ENCODE results near the gene SPAG17. TPM values are rescaled to one million over a fixed set of nuclear protein-coding genes. Genes with fewer than 3 reads are reported as not detected.

The SPAG17 gene
- total and polyA plus RNA-seq, 4 donors: 11.7 to 35.5 (median 15.0) TPM

GRCh38 chr1:118184739-118185083, 317 bp downstream of the SPAG17 start:
- H3K27me3 ChIP-seq (ENCODE audit: control insufficient read depth, insufficient read depth, low read length): no peaks in the 10 kb centered on the region
- H3K4me1 ChIP-seq (ENCODE audit: control insufficient read depth, insufficient read depth, low read length): peaks cover 8% of the 10 kb centered on the region
- no peak for DNase-seq (ENCODE audit: low read depth in 4 of 6, low spot score in 6 of 6)
- H3K9me3 ChIP-seq (ENCODE audit: control insufficient read depth, insufficient read depth, low read length): no peaks in the 10 kb centered on the region
- H3K27ac ChIP-seq (ENCODE audit: low read depth, low read length): peak overlapping the region; percentile 77
- no peaks in the 10 kb centered on the region for H3K36me3 ChIP-seq (ENCODE audit: control insufficient read depth, insufficient read depth, low read length)
- peak overlapping the region; percentile 58 for H3K4me3 ChIP-seq (ENCODE audit: low read depth, low read length)
- 40% methylated on average over 9 of the region's 11 CpGs for WGBS (ENCODE audit: insufficient coverage)

- Histone ChIP-seq H3K27me3 (ENCODE audit: control insufficient read depth, insufficient read depth, low read length) (no peaks in the 10 kb centered on the region), H3K27ac (ENCODE audit: low read depth, low read length) (no peak overlapping the region), H3K4me1 (ENCODE audit: control insufficient read depth, insufficient read depth, low read length) (peaks cover 8% of the 10 kb centered on the region), H3K36me3 (ENCODE audit: control insufficient read depth, insufficient read depth, low read length) (no peaks in the 10 kb centered on the region), H3K9me3 (ENCODE audit: control insufficient read depth, insufficient read depth, low read length) (no peaks in the 10 kb centered on the region), H3K4me3 (ENCODE audit: low read depth, low read length) (no peak overlapping the region)
- peak in 1 of 6 donors; percentile 25 for DNase-seq (ENCODE audit: low read depth in 4 of 6, low spot score in 6 of 6)
- no CpG with 5 or more reads among the region's 2 CpGs for WGBS (ENCODE audit: insufficient coverage)
These were observed 1.4 kb downstream of the SPAG17 start for GRCh38 chr1:118183586-118183985.

- Histone ChIP-seq H3K9me3 (ENCODE audit: control insufficient read depth, insufficient read depth, low read length) (no peaks in the 10 kb centered on the region), H3K36me3 (ENCODE audit: control insufficient read depth, insufficient read depth, low read length) (no peaks in the 10 kb centered on the region), H3K27me3 (ENCODE audit: control insufficient read depth, insufficient read depth, low read length) (no peaks in the 10 kb centered on the region), H3K27ac (ENCODE audit: low read depth, low read length) (no peak overlapping the region), H3K4me3 (ENCODE audit: low read depth, low read length) (no peak overlapping the region), H3K4me1 (ENCODE audit: control insufficient read depth, insufficient read depth, low read length) (no peaks in the 10 kb centered on the region)
- WGBS (ENCODE audit: insufficient coverage): no CpG with 5 or more reads among the region's 3 CpGs
- DNase-seq (ENCODE audit: low read depth in 4 of 6, low spot score in 6 of 6): no peak
These were observed 7.0 kb downstream of the SPAG17 start for GRCh38 chr1:118177998-118178397.

GRCh38 chr1:118169016-118169415, 16.0 kb downstream of the SPAG17 start:
- no peak for DNase-seq (ENCODE audit: low read depth in 4 of 6, low spot score in 6 of 6)
- Histone ChIP-seq H3K4me1 (ENCODE audit: control insufficient read depth, insufficient read depth, low read length) (no peaks in the 10 kb centered on the region), H3K36me3 (ENCODE audit: control insufficient read depth, insufficient read depth, low read length) (no peaks in the 10 kb centered on the region), H3K27ac (ENCODE audit: low read depth, low read length) (no peak overlapping the region), H3K27me3 (ENCODE audit: control insufficient read depth, insufficient read depth, low read length) (no peaks in the 10 kb centered on the region), H3K4me3 (ENCODE audit: low read depth, low read length) (no peak overlapping the region), H3K9me3 (ENCODE audit: control insufficient read depth, insufficient read depth, low read length) (no peaks in the 10 kb centered on the region)
- WGBS (ENCODE audit: insufficient coverage): no CpG with 5 or more reads among the region's 1 CpG

GRCh38 chr1:118160806-118161205, 24.2 kb downstream of the SPAG17 start:
- H3K36me3 ChIP-seq (ENCODE audit: control insufficient read depth, insufficient read depth, low read length): no peaks in the 10 kb centered on the region
- no peak overlapping the region for H3K4me3 ChIP-seq (ENCODE audit: low read depth, low read length)
- no peaks in the 10 kb centered on the region for H3K27me3 ChIP-seq (ENCODE audit: control insufficient read depth, insufficient read depth, low read length)
- H3K27ac ChIP-seq (ENCODE audit: low read depth, low read length): no peak overlapping the region
- DNase-seq (ENCODE audit: low read depth in 4 of 6, low spot score in 6 of 6): no peak
- WGBS (ENCODE audit: insufficient coverage): no CpG with 5 or more reads among the region's 1 CpG
- H3K9me3 ChIP-seq (ENCODE audit: control insufficient read depth, insufficient read depth, low read length): no peaks in the 10 kb centered on the region
- H3K4me1 ChIP-seq (ENCODE audit: control insufficient read depth, insufficient read depth, low read length): no peaks in the 10 kb centered on the region

GRCh38 chr1:118159569-118159968, 25.5 kb downstream of the SPAG17 start:
- Histone ChIP-seq H3K4me1 (ENCODE audit: control insufficient read depth, insufficient read depth, low read length) (no peaks in the 10 kb centered on the region), H3K9me3 (ENCODE audit: control insufficient read depth, insufficient read depth, low read length) (no peaks in the 10 kb centered on the region), H3K27ac (ENCODE audit: low read depth, low read length) (peak overlapping the region; percentile 2), H3K27me3 (ENCODE audit: control insufficient read depth, insufficient read depth, low read length) (no peaks in the 10 kb centered on the region), H3K4me3 (ENCODE audit: low read depth, low read length) (no peak overlapping the region), H3K36me3 (ENCODE audit: control insufficient read depth, insufficient read depth, low read length) (no peaks in the 10 kb centered on the region)
- WGBS (ENCODE audit: insufficient coverage): 53% methylated on average over 2 of the region's 4 CpGs
- DNase-seq (ENCODE audit: low read depth in 4 of 6, low spot score in 6 of 6): peak in 1 of 6 donors; percentile 62

GRCh38 chr1:118158924-118159323, 26.1 kb downstream of the SPAG17 start:
- no peak overlapping the region for H3K4me3 ChIP-seq (ENCODE audit: low read depth, low read length)
- H3K27me3 ChIP-seq (ENCODE audit: control insufficient read depth, insufficient read depth, low read length): no peaks in the 10 kb centered on the region
- H3K4me1 ChIP-seq (ENCODE audit: control insufficient read depth, insufficient read depth, low read length): no peaks in the 10 kb centered on the region
- no peak for DNase-seq (ENCODE audit: low read depth in 4 of 6, low spot score in 6 of 6)
- no peaks in the 10 kb centered on the region for H3K36me3 ChIP-seq (ENCODE audit: control insufficient read depth, insufficient read depth, low read length)
- H3K27ac ChIP-seq (ENCODE audit: low read depth, low read length): peak overlapping the region; percentile 13
- 67% methylated on average over 1 of the region's 1 CpG for WGBS (ENCODE audit: insufficient coverage)
- H3K9me3 ChIP-seq (ENCODE audit: control insufficient read depth, insufficient read depth, low read length): no peaks in the 10 kb centered on the region

GRCh38 chr1:118157506-118157905, 27.5 kb downstream of the SPAG17 start:
- no peaks in the 10 kb centered on the region for H3K9me3 ChIP-seq (ENCODE audit: control insufficient read depth, insufficient read depth, low read length)
- no peak overlapping the region for H3K27ac ChIP-seq (ENCODE audit: low read depth, low read length)
- no CpG with 5 or more reads among the region's 2 CpGs for WGBS (ENCODE audit: insufficient coverage)
- H3K4me3 ChIP-seq (ENCODE audit: low read depth, low read length): no peak overlapping the region
- no peaks in the 10 kb centered on the region for H3K27me3 ChIP-seq (ENCODE audit: control insufficient read depth, insufficient read depth, low read length)
- no peak for DNase-seq (ENCODE audit: low read depth in 4 of 6, low spot score in 6 of 6)
- no peaks in the 10 kb centered on the region for H3K4me1 ChIP-seq (ENCODE audit: control insufficient read depth, insufficient read depth, low read length)
- H3K36me3 ChIP-seq (ENCODE audit: control insufficient read depth, insufficient read depth, low read length): no peaks in the 10 kb centered on the region

- WGBS (ENCODE audit: insufficient coverage): no CpG with 5 or more reads among the region's 1 CpG
- Histone ChIP-seq H3K36me3 (ENCODE audit: control insufficient read depth, insufficient read depth, low read length) (no peaks in the 10 kb centered on the region), H3K9me3 (ENCODE audit: control insufficient read depth, insufficient read depth, low read length) (no peaks in the 10 kb centered on the region), H3K4me3 (ENCODE audit: low read depth, low read length) (no peak overlapping the region), H3K27ac (ENCODE audit: low read depth, low read length) (no peak overlapping the region), H3K27me3 (ENCODE audit: control insufficient read depth, insufficient read depth, low read length) (no peaks in the 10 kb centered on the region), H3K4me1 (ENCODE audit: control insufficient read depth, insufficient read depth, low read length) (no peaks in the 10 kb centered on the region)
- no peak for DNase-seq (ENCODE audit: low read depth in 4 of 6, low spot score in 6 of 6)
These were observed 29.9 kb downstream of the SPAG17 start for GRCh38 chr1:118155106-118155505.

- H3K4me3 ChIP-seq (ENCODE audit: low read depth, low read length): no peak overlapping the region
- no peaks in the 10 kb centered on the region for H3K9me3 ChIP-seq (ENCODE audit: control insufficient read depth, insufficient read depth, low read length)
- H3K4me1 ChIP-seq (ENCODE audit: control insufficient read depth, insufficient read depth, low read length): no peaks in the 10 kb centered on the region
- WGBS (ENCODE audit: insufficient coverage): no CpG with 5 or more reads among the region's 1 CpG
- H3K27ac ChIP-seq (ENCODE audit: low read depth, low read length): no peak overlapping the region
- H3K36me3 ChIP-seq (ENCODE audit: control insufficient read depth, insufficient read depth, low read length): no peaks in the 10 kb centered on the region
- H3K27me3 ChIP-seq (ENCODE audit: control insufficient read depth, insufficient read depth, low read length): no peaks in the 10 kb centered on the region
- DNase-seq (ENCODE audit: low read depth in 4 of 6, low spot score in 6 of 6): peak in 3 of 6 donors; percentile 19 to 83 (median 31)
These were observed 30.8 kb downstream of the SPAG17 start for GRCh38 chr1:118154220-118154619.

Measured in spinal cord (tissue), 10 donors.